CD14-positive monocyte (primary cell): ENCODE measurements around the gene TRAPPC12. TPM values are rescaled to one million over a fixed set of nuclear protein-coding genes. Genes with fewer than 3 reads are reported as not detected.

ENCODE experiments used
- DNase-seq, 3 donors: peaks; one replicate each; pipeline ENCODE4 v3.0.0-alpha.2; 2011 to 2022
- H2AFZ ChIP-seq: 2 replicates; pipeline ENCODE4 v1.6.0; 2012; ENCODE audit warnings: mild to moderate bottlenecking, low read depth, low read length, inconsistent platforms; ENCODE audit not compliant: insufficient read depth, poor library complexity, severe bottlenecking
- H3K27ac ChIP-seq, 2 donors: 1 replicate in 1 of 2; 2 replicates in 1 of 2; pipeline ENCODE4 v1.5.1; 2012 to 2013; ENCODE audit warnings: low read length in 2 of 2, control low read depth in 1 of 2, inconsistent platforms in 1 of 2, low read depth in 1 of 2, mild to moderate bottlenecking in 1 of 2
- H3K27me3 ChIP-seq, 2 donors: one replicate each; pipeline versions ENCODE4 v1.6.0 to v1.6.1; 2011 to 2013; ENCODE audit warnings: low read length in 2 of 2; ENCODE audit not compliant: control insufficient read depth in 2 of 2, insufficient read depth in 2 of 2
- H3K36me3 ChIP-seq, 2 donors: replicated peaks in 1 of 2; 1 replicate in 1 of 2; 2 replicates in 1 of 2; pipeline versions ENCODE4 v1.5.1 to v1.6.1; 2012 to 2013; ENCODE audit warnings: low read length in 2 of 2, control low read depth in 1 of 2, inconsistent platforms in 1 of 2, mild to moderate bottlenecking in 1 of 2; ENCODE audit not compliant: insufficient read depth in 2 of 2, control insufficient read depth in 1 of 2
- H3K4me1 ChIP-seq, 2 donors: 1 replicate in 1 of 2; 2 replicates in 1 of 2; pipeline versions ENCODE4 v1.5.1 to v1.6.1; 2012 to 2013; ENCODE audit warnings: low read length in 2 of 2, control low read depth in 1 of 2, inconsistent platforms in 1 of 2, mild to moderate bottlenecking in 1 of 2, moderate library complexity in 1 of 2; ENCODE audit not compliant: insufficient read depth in 2 of 2, control insufficient read depth in 1 of 2
- H3K4me2 ChIP-seq: replicated peaks from 2 replicates; pipeline ENCODE3; 2012; ENCODE audit warnings: low read length, moderate library complexity, mild to moderate bottlenecking; ENCODE audit not compliant: poor library complexity, severe bottlenecking; ENCODE audit errors: extremely low read depth
- H3K4me3 ChIP-seq, 3 experiments: fragments of 200-600 bp in 1 of 3; sonication (generic) in 1 of 3; replicated peaks in 1 of 3; 1 replicate in 2 of 3; 2 replicates in 1 of 3; pipeline ENCODE4 v1.5.1; 2011 to 2013; ENCODE audit warnings: low read length in 3 of 3, mild to moderate bottlenecking in 3 of 3, control low read depth in 2 of 3, low read depth in 2 of 3, inconsistent platforms in 1 of 3, moderate library complexity in 1 of 3
- H3K79me2 ChIP-seq: 2 replicates; pipeline ENCODE4 v1.6.0; 2012; ENCODE audit warnings: mild to moderate bottlenecking, control low read depth, inconsistent platforms, low read length, moderate library complexity; ENCODE audit not compliant: insufficient read depth
- H3K9ac ChIP-seq: 2 replicates; pipeline ENCODE4 v1.6.0; 2017; ENCODE audit warnings: low read length, mild to moderate bottlenecking; ENCODE audit not compliant: insufficient read depth, poor library complexity, severe bottlenecking
- H3K9me3 ChIP-seq, 2 donors: replicated peaks in 1 of 2; 1 replicate in 1 of 2; 2 replicates in 1 of 2; pipeline versions ENCODE4 v1.5.1 to v1.6.1; 2012 to 2013; ENCODE audit warnings: low read length in 2 of 2, control low read depth in 1 of 2; ENCODE audit not compliant: control insufficient read depth in 1 of 2, insufficient read depth in 1 of 2
- H4K20me1 ChIP-seq: 2 replicates; pipeline ENCODE4 v1.6.0; 2012; ENCODE audit warnings: mild to moderate bottlenecking, low read length, control low read depth, moderate library complexity; ENCODE audit not compliant: insufficient read depth
- H3K27ac Mint-ChIP-seq, 7 donors: one replicate each; pipeline ENCODE4 v1.8.0; 2020; ENCODE audit warnings: mild to moderate bottlenecking in 7 of 7, mixed read lengths in 7 of 7, moderate library complexity in 6 of 7, inconsistent platforms in 2 of 7
- H3K27me3 Mint-ChIP-seq, 3 donors: one replicate each; pipeline ENCODE4 v1.8.0; 2021 to 2022; ENCODE audit warnings: low read depth in 3 of 3, mild to moderate bottlenecking in 3 of 3, mixed read lengths in 3 of 3, moderate library complexity in 3 of 3, inconsistent platforms in 1 of 3
- H3K36me3 Mint-ChIP-seq, 2 donors: one replicate each; pipeline ENCODE4 v1.8.0; 2020; ENCODE audit warnings: mixed read lengths in 2 of 2, inconsistent platforms in 1 of 2, mild to moderate bottlenecking in 1 of 2
- H3K4me1 Mint-ChIP-seq: one replicate; pipeline ENCODE4 v1.8.0; 2020; ENCODE audit warnings: mild to moderate bottlenecking, mixed read lengths
- H3K4me3 Mint-ChIP-seq, 2 donors: one replicate each; pipeline ENCODE4 v1.8.0; 2020; ENCODE audit warnings: mild to moderate bottlenecking in 2 of 2, mixed read lengths in 2 of 2, moderate library complexity in 1 of 2
- H3K9me3 Mint-ChIP-seq, 7 donors: one replicate each; pipeline ENCODE4 v1.8.0; 2020 to 2022; ENCODE audit warnings: mixed read lengths in 7 of 7, mild to moderate bottlenecking in 6 of 7, moderate library complexity in 6 of 7, inconsistent platforms in 2 of 7
- CTCF ChIP-seq: fragments of 200-600 bp; IDR thresholded peaks from one replicate; pipeline ENCODE4 v1.8.0; 2022; ENCODE audit warnings: antibody characterized with exemption, mild to moderate bottlenecking
- WGBS: methylation state at CpG from one replicate; pipeline ENCODE4 v1.1.5; 2013; ENCODE audit warnings: missing lambda C conversion rate; ENCODE audit not compliant: insufficient coverage; 5-methylcytosine and 5-hydroxymethylcytosine counted together
- intact Hi-C, 2 donors: fragments of 100-400 bp; cut with micrococcal nuclease; formaldehyde crosslinking; loops; one replicate each; pipeline versions ENCODE4 v1.15.0 to v1.15.1; 2023
- polyA plus RNA-seq, 3 donors: library from polyadenylated mRNA; depleted of rRNA in 1 of 3; unstranded in 2 of 3; stranded (reverse) in 1 of 3; fragments of 300-500 nt in 2 of 3; fragments of >200 nt in 1 of 3; fragmentation: Illumina TruSeq in 2 of 3; gene quantifications; 1 replicate in 2 of 3; 2 replicates in 1 of 3; pipeline ENCODE4 v1.2.3, GENCODE V29; 2012 to 2021

Gene TRAPPC12
- polyA plus RNA-seq, 3 donors = 26.6 to 72.1 (median 44.7) TPM

- Mint-ChIP-seq H3K9me3 (peaks cover 0 to 3% (median 0%) of the 10 kb centered on the region in 7 donors), H3K4me3 (no peak overlapping the region), H3K36me3 (peaks cover 43 to 76% of the 10 kb centered on the region in 2 donors), H3K27me3 (peaks cover 0 to 4% (median 4%) of the 10 kb centered on the region in 3 donors), H3K4me1 (peaks cover 8% of the 10 kb centered on the region), H3K27ac (peak overlapping the region in 3 of 7 donors; percentile 11 to 34 (median 32))
- DNase-seq = no peak
- Histone ChIP-seq H3K79me2 (no peaks in the 10 kb centered on the region), H3K27me3 (no peaks in the 10 kb centered on the region), H3K36me3 (peaks cover 54 to 71% of the 10 kb centered on the region in 2 donors), H3K9ac (no peak overlapping the region), H3K4me1 (no peaks in the 10 kb centered on the region), H3K27ac (no peak overlapping the region), H3K4me2 (no peak overlapping the region), H3K9me3 (no peaks in the 10 kb centered on the region), H2AFZ (no peak overlapping the region), H4K20me1 (no peaks in the 10 kb centered on the region), H3K4me3 (no peak overlapping the region)
- 87% methylated on average over 22 of the region's 31 CpGs for WGBS
- intact Hi-C loops = no loop called here
- no peak for TF ChIP-seq CTCF
Measured at GRCh38 chr2:3479430-3480320, 100.2 kb downstream of the TRAPPC12 start.

DNA sequence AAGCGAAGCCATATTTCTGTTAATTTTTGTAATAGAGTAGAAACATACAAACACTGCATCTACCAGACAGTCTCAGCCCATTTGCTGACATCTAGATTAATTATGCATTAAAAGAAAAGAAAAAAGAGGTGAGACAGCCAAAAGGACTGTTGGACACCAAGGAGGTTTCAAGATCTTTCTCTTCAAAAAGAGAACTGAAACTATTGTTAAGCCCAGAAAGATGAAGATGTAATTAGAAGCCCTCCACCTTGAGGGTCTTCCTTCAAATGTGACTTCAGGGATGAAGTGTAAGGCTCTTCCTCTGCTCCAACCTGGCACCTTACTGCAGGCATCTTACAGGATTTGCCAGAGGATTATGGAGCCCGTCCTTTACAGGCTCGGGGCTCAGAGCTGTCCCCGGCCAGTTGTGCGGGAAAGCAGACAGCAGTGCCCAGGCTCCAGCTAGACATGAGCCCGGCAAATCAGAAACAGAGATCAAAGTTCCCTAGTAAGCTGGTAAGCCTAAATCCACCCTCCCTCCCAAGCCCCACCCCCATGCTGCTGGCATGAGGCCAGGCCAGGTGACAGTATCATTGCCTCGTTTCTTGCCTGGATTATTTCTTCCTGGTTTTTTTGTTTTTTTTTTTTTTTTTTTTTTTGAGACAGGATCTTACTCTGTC is 101.0 kb downstream of the TRAPPC12 start:
- no peak overlapping the region for H3K4me2 ChIP-seq
- H3K27ac ChIP-seq = no peak overlapping the region
- Mint-ChIP-seq H3K4me3 (no peak overlapping the region), H3K4me1 (peaks cover 8% of the 10 kb centered on the region), H3K27ac (peak overlapping the region in 2 of 7 donors; percentile 45 to 46), H3K9me3 (peaks cover 0 to 7% (median 3%) of the 10 kb centered on the region in 7 donors), H3K36me3 (peaks cover 40 to 73% of the 10 kb centered on the region in 2 donors), H3K27me3 (peaks cover 0 to 4% (median 4%) of the 10 kb centered on the region in 3 donors)
- no peak overlapping the region for H3K4me3 ChIP-seq
- H3K36me3 ChIP-seq = peaks cover 53 to 64% of the 10 kb centered on the region in 2 donors
- no peaks in the 10 kb centered on the region for H4K20me1 ChIP-seq
- no peaks in the 10 kb centered on the region for H3K4me1 ChIP-seq
- no peak overlapping the region for H3K9ac ChIP-seq
- H3K9me3 ChIP-seq = peaks cover 0 to 6% of the 10 kb centered on the region in 2 donors
- TF ChIP-seq CTCF = no peak
- 52% methylated on average over 4 of the region's 7 CpGs for WGBS
- intact Hi-C loops = no loop called here
- no peaks in the 10 kb centered on the region for H3K27me3 ChIP-seq
- H3K79me2 ChIP-seq = no peaks in the 10 kb centered on the region
- H2AFZ ChIP-seq = no peak overlapping the region
- DNase-seq = no peak
